PC-3 (cell line): ENCODE measurements around the gene SEMA3D.

Source experiments
- EZH2 ChIP-seq: fragments of 300-600 bp; sonication (generic); IDR thresholded peaks from one replicate; pipeline ENCODE4 v1.6.1; 2017; ENCODE audit warnings: antibody characterized with exemption, mild to moderate bottlenecking, low read length; ENCODE audit not compliant: unreplicated experiment
- TF ChIP-seq, protein P1 (sequence below): fragments of 300-600 bp; sonication (generic); conservative IDR thresholded peaks from 2 replicates; pipeline ENCODE4 v1.5.1; 2017; ENCODE audit warnings: antibody characterized with exemption, low read depth, mild to moderate bottlenecking, low read length

DNA sequence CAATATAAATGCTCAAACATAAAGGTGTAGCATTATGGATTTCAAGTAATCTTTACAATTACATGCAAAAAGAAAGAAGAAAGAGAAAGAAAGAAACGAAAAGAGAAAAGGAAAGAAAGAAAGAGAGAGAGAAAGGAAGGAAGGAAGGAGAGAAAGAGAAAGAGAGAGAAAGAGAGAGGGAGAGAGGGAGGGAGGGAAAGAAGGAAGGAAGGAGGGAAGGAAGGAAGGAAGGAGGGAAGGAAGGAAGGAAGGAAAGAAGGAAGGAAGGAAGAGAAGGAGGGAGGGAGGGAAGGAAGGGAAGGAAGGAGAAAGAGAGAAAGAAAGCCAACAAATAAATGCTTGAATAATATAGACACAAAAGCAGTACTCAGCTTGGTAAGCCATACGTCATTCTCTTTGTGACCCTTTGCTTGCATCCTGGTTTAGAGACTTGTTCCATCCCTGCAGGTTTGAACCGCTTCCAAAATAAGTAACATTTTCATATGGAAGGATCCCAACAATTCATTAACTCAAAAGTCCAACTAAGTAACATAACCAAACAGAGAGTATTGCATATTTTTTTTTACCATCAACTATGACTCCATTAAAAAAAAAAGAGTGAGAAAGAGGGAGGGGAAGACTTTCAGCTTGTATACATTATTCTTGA, 95.8 kb downstream of the SEMA3D start:
- TF ChIP-seq, protein P1, sequence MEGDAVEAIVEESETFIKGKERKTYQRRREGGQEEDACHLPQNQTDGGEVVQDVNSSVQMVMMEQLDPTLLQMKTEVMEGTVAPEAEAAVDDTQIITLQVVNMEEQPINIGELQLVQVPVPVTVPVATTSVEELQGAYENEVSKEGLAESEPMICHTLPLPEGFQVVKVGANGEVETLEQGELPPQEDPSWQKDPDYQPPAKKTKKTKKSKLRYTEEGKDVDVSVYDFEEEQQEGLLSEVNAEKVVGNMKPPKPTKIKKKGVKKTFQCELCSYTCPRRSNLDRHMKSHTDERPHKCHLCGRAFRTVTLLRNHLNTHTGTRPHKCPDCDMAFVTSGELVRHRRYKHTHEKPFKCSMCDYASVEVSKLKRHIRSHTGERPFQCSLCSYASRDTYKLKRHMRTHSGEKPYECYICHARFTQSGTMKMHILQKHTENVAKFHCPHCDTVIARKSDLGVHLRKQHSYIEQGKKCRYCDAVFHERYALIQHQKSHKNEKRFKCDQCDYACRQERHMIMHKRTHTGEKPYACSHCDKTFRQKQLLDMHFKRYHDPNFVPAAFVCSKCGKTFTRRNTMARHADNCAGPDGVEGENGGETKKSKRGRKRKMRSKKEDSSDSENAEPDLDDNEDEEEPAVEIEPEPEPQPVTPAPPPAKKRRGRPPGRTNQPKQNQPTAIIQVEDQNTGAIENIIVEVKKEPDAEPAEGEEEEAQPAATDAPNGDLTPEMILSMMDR, result no peak
- no peak for TF ChIP-seq EZH2
